ELF-1 (cell line): Measurements from ENCODE around the gene MCM10.
"Not testable (repeated sequence)": the region's sequence is repeated elsewhere in the genome, so short reads cannot be mapped to it uniquely, and the experiment has no call there.

Experiments
- DNase-seq: peaks from one replicate; pipeline ENCODE4 v3.0.0-alpha.2; 2016; ENCODE audit warnings: low read depth, low spot score

Gene MCM10

GRCh38 chr10:13160934-13161856 lies at the start of gene MCM10:
Gene MCM10, plus strand, starts transcription at chr10:13161558. Its CDS starts 2,645 bp downstream, at chr10:13164203.
- peak; percentile 100 for DNase-seq

DNA sequence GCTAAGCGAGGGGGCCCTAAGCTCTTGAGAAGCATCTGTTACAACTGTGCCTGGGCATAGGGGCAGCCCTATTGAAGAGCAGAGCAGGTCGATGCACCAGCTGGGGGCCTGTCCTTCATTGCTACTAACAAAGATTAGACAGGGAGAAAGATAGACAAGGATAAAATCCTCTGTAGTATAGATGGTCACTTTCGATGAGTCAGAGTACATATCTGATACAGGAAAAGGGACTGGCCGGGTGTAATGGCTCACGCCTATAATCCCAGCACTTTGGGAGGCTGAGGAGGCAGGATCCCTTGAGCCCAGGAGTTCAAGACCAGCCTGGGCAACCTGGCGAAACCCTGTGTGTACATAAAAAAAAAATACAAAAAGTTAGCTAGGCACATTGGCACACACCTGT lies 47.8 kb upstream of the MCM10 start:
- DNase-seq: no peak

- DNase-seq: no peak
Observed at GRCh38 chr10:13115832-13116803, 45.2 kb upstream of the MCM10 start.

GRCh38 chr10:13117841-13118783 lies 43.2 kb upstream of the MCM10 start:
- no peak for DNase-seq

DNA sequence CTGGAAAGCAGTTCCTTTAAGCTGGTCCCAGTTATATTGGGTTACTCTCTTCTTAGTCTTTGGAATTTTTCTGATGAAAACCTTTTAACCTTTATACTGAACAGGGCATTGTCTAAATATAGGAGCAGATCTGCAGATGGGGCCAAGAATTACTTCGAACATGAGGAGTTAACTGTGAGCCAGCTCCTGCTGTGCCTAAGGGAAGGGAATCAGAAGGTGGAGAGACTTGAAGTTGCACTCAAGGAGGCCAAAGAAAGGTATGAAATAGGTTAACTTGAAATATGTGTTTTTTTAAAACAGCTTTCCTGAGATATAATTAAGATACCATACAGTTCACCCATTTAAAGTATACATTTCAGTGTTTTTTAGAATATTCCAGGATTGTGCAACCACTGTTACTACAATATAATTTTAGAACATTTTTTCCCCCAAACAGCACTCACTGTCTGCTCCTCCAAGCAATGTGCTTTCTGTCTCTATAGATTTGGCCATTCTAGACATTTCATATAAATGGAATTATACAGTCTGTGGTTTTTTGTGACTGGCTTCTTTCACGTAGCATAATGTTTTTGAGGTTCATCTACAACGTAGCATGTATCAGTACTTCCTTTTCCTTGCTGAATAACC lies 42.5 kb upstream of the MCM10 start:
- DNase-seq: no peak

DNA sequence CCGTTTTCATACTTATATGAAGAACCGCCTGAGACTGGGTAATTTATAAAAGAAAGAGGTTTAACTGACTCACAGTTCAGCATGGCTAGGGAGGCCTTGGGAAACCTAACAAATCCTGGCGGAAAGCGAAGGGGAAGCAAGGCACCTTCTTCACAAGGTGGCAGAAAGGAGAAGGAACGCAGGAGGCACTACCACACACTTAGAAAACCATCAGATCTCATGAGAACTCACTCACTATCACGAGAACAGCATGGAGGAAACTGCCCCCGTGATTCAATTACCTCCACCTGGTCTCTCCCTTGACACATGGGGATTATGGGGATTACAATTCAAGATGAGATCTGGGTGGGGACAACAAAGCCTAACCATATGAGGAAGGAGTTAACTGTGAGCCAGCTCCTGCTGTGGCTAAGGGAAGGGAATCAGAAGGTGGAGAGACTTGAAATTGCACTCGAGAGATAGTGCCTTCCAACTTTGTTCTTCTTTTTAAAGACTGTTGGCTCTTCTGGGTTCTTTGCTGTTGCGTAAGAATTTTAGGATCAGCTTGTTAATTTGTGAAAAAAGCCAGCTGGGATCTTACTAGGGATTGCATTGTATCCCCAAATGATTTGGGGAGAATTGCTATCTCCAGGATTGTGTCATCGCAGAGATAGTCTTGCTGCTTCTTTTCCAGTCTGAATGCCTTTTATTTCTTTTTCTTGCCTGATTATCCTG lies 40.4 kb upstream of the MCM10 start:
- no peak for DNase-seq

- DNase-seq: no peak
Observed at GRCh38 chr10:13121500-13121854, 39.9 kb upstream of the MCM10 start.

GRCh38 chr10:13136651-13137050 lies 24.7 kb upstream of the MCM10 start:
- no peak for DNase-seq

- no peak for DNase-seq
Observed at GRCh38 chr10:13139150-13139549, 22.2 kb upstream of the MCM10 start.

DNA sequence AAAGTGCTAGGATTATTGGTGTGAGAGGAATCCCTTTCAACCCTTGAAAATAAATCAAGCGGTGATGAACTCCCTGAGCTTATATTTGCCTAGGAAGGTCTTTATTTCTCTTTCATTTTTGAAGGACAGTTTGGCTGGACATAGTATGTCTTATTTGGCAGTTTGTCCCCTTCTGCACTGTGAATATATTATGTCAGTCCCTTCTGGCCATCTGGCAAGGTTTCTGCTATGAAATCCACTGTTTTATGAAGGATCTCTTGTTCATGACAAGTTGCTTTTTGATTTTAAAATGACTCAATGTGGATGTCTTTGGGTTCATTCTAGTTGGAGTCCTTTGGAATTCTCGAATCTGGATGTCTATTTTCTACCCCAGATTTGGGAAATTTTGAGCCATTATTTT lies 21.7 kb upstream of the MCM10 start:
- DNase-seq: no peak

DNA sequence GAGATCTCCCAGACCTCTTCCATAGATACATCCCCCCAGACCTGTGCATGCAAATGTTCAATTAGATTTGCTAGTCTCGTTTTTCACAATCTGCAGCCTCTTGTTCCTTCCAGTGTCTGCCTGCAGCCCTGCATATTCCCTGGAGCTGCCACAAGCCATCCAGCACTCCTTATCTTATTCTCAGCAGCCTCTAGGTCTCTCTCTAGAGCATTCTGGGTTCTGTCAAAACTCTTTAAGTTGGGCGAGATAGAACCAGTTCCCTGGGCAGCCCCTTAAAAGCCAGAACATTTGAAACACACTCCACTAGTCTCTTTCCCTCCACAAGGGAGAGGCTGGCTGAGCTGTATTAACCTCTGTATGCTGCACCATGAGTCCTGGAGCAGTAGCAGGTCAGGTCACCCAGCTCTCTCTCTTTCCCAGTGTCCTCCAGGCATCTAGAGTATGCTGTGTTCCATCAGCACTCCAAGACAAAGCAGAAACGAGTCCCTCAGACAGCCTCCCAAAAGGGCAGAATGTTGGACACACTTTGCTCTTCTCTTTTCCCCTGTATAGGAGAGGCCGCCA lies 20.6 kb upstream of the MCM10 start:
- DNase-seq: peak; percentile 68

GRCh38 chr10:13143766-13144165 lies 17.6 kb upstream of the MCM10 start:
- DNase-seq: peak; percentile 36

GRCh38 chr10:13144814-13145213 lies 16.5 kb upstream of the MCM10 start:
- DNase-seq: no peak

- no peak for DNase-seq
Observed at GRCh38 chr10:13146379-13146778, 15.0 kb upstream of the MCM10 start.

GRCh38 chr10:13147161-13147560 lies 14.2 kb upstream of the MCM10 start:
- DNase-seq: no peak

DNA sequence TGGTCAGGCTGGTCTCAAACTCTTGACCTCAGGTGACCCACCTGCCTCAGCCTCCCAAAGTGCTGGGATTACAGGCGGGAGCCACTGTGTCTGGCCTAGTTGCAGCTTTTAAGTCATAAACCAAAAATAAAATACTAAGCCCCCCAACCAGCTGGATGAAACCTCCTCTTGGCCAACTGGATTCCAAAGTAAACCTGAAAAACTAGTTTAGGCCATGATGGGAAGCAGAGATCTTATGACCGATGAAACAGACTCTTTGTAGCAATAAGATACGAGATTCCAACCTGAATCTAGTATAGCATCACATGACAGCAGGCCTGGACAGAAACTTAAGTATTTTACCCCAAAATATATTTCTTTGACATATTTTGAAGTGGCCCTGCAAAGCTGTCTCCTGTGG lies 9.1 kb upstream of the MCM10 start:
- DNase-seq: peak; percentile 52

DNA sequence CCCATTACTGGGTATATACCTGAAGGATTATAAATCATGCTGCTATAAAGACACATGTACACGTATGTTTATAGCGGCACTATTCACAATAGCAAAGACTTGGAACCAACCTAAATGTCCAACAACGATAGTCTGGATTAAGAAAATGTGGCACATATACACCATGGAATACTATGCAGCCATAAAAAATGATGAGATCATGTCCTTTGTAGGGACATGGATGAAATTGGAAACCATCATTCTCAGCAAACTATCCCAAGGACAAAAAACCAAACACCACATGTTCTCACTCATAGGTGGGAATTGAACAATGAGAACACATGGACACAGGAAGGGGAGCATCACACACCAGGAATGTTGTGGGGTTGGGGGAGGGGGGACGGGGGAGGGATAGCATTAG lies 5.5 kb upstream of the MCM10 start:
- not testable (repeated sequence) for DNase-seq

DNA sequence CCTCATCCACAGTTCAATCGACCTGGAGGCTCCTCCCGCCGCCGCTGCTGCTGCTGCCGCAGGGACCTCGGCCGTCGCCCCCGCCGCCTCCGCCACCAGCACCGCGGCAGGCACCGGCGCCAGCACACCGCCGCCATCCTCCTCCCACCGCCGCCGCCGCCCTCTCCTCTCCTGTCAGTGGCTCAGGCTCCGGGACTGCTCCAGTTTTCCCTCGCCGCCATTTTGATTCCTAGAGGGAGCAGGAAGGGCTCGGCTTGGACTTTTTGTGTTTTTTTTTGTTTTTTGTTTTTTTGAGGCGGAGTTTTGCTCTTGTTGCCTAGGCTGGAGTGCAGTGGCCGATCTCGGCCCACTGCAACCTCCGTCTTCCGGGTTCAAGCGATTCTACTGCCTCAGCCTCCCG lies 3.0 kb upstream of the MCM10 start:
- DNase-seq: peak; percentile 18

DNA sequence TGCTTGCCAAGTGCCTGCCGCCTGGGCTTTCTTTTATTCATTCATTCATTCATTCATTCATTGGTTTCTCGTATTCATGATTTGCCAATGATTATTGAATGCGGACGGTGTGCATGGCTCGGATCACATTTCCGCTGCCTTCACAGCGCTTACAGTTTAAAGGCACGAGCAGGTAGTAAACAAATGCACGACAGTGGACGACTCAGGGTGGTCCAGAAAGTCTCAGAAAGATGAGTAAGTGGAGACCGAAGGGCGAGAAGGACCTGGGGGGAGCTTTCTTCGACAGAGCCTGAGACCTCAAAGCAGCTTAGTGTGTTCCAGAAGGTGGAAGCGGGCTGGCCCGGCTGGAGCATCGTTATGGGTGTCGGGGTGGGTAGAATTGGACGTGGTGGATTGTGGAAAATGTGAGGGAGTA lies 506 bp downstream of the MCM10 start:
- no peak for DNase-seq

DNA sequence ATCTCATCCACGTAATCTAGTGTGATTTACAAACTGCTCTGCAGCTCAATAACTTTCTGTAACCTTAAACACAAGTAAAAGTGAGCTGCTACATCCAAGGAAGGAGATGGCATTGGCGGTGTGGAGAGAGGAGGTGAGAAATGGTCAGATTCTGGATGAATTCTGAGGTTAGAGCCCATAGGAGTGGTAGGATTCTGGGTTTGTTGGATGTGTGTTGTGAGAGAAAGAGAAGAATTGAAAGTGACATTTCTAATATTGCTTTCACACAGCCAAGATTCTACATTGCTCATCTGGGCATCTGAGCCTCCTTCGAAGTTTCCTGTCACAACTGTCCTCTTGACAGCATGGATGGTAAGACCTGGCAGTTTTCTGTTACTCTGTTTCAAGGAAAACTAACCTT lies 2.5 kb downstream of the MCM10 start:
- DNase-seq: no peak
